22Rv1 (cell line): ENCODE data around the gene GLYATL2.

Experiments
- H3K27ac ChIP-seq: fragments of 450-650 bp; 2 replicates; pipeline ENCODE4 v1.5.1; 2017
- ZFX ChIP-seq: fragments of 450-650 bp; IDR thresholded peaks from 2 replicates; pipeline ENCODE4 v1.6.1; 2017; ENCODE audit warnings: antibody characterized with exemption, borderline replicate concordance
- TF ChIP-seq, protein P1 (sequence below): fragments of 450-650 bp; IDR thresholded peaks from 2 replicates; pipeline ENCODE4 v1.5.1; 2017; ENCODE audit warnings: mild to moderate bottlenecking

GLYATL2 gene

GRCh38 chr11:58866788-58867187 lies 22.3 kb upstream of the GLYATL2 start:
- TF ChIP-seq ZFX, result no peak
- TF ChIP-seq, protein P1, sequence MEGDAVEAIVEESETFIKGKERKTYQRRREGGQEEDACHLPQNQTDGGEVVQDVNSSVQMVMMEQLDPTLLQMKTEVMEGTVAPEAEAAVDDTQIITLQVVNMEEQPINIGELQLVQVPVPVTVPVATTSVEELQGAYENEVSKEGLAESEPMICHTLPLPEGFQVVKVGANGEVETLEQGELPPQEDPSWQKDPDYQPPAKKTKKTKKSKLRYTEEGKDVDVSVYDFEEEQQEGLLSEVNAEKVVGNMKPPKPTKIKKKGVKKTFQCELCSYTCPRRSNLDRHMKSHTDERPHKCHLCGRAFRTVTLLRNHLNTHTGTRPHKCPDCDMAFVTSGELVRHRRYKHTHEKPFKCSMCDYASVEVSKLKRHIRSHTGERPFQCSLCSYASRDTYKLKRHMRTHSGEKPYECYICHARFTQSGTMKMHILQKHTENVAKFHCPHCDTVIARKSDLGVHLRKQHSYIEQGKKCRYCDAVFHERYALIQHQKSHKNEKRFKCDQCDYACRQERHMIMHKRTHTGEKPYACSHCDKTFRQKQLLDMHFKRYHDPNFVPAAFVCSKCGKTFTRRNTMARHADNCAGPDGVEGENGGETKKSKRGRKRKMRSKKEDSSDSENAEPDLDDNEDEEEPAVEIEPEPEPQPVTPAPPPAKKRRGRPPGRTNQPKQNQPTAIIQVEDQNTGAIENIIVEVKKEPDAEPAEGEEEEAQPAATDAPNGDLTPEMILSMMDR, result no peak
- no peak overlapping the region for H3K27ac ChIP-seq

- TF ChIP-seq, protein P1, result no peak
- no peak for TF ChIP-seq ZFX
These were observed 19.8 kb upstream of the GLYATL2 start for GRCh38 chr11:58864335-58864734.

GRCh38 chr11:58863697-58864096 lies 19.2 kb upstream of the GLYATL2 start:
- TF ChIP-seq, protein P1, result no peak
- TF ChIP-seq ZFX, result no peak
- H3K27ac ChIP-seq, result no peak overlapping the region

More at GRCh38 chr11:58864335-58864734, 19.8 kb upstream of the GLYATL2 start:
- H3K27ac ChIP-seq, result no peak overlapping the region

- no peak overlapping the region for H3K27ac ChIP-seq
- no peak for TF ChIP-seq ZFX
- TF ChIP-seq, protein P1, result no peak
These were observed 17.0 kb upstream of the GLYATL2 start for GRCh38 chr11:58861533-58861932.

- H3K27ac ChIP-seq, result peak overlapping the region; percentile 89; the same call in 1 of the 2 replicates
- TF ChIP-seq ZFX, result no peak
- TF ChIP-seq, protein P1, result no peak
These were observed 12.3 kb upstream of the GLYATL2 start for GRCh38 chr11:58856806-58857205.

DNA sequence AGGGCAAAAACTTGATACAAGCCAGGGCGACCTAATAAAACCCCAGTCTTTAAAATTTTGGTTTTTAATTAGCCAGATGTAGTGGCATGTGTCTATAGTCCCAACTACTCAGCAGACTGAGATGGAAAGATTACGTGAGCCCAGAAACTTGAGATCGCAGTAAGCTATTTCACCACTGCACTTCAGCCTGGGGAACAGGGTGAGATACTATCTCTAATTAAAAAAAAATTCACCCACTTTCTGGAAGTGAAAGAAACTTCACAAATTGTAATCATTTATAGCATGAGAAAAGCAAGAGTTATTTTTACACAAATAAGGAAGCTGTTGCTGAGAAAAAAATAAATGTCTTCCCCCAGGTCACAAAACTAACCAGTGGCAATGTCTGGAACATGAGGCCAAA lies 882 bp upstream of the GLYATL2 start:
- TF ChIP-seq, protein P1, result no peak
- no peak overlapping the region for H3K27ac ChIP-seq

DNA sequence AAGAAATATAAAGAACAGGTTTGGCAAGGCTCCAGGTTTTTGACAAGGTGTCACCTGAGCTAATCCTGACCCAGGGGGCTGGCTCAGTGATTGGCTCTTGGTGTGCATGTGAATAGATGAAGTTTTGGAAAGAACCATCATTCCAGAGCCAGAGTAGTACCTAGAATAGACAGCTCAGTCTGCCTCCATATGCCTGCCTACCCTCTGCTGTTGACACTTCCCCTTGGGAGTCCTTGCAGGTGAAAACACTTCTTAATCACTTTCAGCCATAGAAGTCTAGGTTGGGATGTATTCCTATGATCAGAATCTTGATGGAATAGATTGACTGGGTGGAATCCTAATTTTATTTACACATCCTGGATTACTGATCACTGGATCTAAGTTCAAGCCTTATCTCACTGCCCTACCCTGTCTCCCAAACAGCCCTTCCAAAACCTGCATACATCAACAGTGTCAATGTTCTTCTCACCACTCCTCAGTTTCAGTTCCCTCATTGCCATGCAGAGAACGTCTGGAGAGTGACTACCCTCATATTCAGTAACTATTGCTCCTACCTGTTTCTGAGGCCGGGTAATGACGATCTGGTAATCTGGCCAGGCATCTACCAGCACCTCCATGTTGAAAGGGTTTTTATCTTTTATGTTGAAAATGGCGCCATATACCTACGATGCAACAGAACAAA lies 6.7 kb downstream of the GLYATL2 start:
- no peak for TF ChIP-seq ZFX
- TF ChIP-seq, protein P1, result no peak
- H3K27ac ChIP-seq, result no peak overlapping the region
